HG03060 (cell line): ENCODE measurements around the gene PPP3CB.
A peak's percentile ranks its signal among the peaks of the same experiment; 100 is the strongest.

ENCODE experiments used
- ATAC-seq: cut with Tn5 transposase; IDR thresholded peaks from one replicate; pipeline ENCODE4 v1.9.1; 2021; ENCODE audit warnings: low read depth, moderate number of reproducible peaks; ENCODE audit not compliant: unreplicated experiment

Gene PPP3CB

GRCh38 chr10:73495884-73496674 is at the start of gene PPP3CB:
Gene PPP3CB, minus strand, starts transcription at chr10:73496024. Its CDS starts 135 bp downstream, at chr10:73495889.
- peak; percentile 30 for ATAC-seq

GRCh38 chr10:73545357-73545756 is 49.5 kb upstream of the PPP3CB start:
- ATAC-seq: no peak

- ATAC-seq: no peak
Measured at GRCh38 chr10:73537709-73538108, 41.9 kb upstream of the PPP3CB start.

GRCh38 chr10:73537288-73537687 is 41.5 kb upstream of the PPP3CB start:
- ATAC-seq: no peak

DNA sequence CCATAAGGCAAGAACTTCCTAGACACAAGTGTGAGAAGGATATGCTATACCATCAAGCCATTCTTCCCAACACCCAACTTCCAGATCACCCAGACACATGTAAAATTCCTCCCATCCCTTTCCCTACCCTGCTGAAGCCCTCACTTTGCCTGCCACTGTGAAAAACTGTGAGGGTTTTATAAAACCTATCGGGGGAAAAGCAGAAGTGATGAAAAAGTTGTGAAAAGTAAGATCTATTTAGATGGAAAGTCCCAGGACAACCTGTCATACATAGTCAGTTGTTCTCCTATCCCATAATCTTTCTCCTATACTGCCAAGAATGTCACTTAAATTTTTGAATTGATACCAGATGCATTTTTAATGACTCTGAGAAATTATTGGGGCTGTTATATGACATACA is 39.0 kb upstream of the PPP3CB start:
- no peak for ATAC-seq

GRCh38 chr10:73529089-73529832 is 33.4 kb upstream of the PPP3CB start:
- no peak for ATAC-seq

- ATAC-seq: no peak
Measured at GRCh38 chr10:73522263-73522662, 26.4 kb upstream of the PPP3CB start.

DNA sequence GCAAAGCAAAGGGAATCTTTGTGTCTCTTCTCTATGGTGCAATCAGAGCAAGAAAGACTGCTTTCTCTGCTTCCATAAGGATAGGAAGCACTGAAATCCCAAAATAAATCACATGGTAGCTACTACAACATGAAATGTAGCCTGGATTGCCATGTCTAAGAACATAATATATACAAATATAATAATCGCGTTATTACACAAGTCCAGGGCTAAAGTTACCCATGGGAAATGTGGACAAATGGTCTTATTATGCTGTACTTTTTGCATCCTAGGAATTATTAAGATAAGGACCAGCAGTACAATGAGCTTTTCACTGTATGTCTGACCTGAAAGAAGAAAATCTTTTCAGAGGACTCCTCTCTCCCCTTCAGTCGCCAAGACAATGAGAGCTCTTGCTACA is 23.5 kb upstream of the PPP3CB start:
- ATAC-seq: no peak

DNA sequence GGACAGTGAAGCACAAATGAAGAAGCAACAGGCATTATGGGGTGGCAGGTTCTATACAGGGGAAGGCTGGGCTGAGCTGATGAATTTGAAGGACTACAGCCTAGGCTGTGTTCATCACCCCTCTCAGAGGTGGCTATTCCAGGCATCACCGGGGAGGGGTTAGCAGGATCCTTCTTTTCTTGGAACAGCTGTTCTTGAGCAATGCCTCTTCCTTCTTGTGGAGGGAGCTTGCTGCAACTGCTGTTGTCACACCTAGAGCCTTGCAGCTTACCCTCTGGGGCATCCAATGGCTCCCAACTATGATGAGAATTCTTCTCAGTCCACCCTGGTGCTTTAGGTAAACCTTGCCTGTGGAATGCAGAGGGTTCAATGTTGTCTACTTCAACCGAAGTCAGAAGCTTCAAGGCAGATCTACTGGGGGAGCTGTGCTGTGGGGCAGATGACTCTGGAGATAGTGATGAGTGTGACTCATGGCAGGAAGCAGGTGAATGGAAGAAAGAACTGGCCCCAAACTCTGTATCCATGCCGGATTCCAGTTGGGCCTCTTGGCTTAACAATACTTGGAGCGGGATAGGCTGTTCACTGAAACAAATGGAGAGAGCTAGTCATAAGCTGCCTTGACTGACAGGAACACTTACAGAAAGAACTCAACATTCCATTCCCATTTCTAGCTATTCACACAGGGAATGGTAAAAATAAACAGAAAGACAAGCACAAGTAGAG is 21.5 kb upstream of the PPP3CB start:
- no peak for ATAC-seq

- ATAC-seq: no peak
Measured at GRCh38 chr10:73512207-73512743, 16.5 kb upstream of the PPP3CB start.

DNA sequence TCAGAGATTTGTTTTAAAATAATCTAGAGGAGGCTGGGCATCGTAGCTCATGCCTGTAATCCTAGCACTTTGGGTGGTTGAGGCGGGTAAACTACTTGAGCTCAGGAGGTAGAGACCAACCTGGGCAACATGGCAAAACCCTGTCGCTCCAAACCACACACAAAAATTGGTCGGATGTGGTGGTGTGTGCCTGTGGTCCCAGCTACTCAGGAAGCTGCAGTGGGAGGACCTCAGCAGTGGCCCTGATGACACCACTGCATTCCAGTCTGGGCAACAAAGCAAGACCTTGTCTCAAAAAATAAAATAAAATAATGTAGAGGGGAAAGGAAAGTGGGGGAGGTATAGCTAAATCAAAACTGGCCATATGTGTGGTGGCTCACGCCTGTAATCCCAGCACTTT is 13.9 kb upstream of the PPP3CB start:
- no peak for ATAC-seq

DNA sequence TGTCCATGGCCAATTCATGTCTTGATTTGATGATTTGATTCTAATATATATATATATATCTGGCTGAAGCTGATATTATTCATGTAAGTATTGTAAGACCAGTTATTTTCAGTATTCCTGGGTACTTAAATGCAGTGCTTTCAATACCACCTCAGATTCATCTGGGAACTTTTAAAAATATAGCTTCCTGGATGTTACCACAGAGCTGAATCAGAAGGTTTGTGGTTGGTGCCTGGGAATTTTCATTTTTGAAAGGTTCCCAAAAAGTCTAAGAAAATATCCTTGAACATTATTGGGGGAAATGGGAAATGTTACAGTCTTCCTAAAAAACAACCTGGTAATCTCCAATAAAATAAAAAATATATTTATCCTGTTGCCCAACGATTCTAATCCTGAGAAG is 10.7 kb upstream of the PPP3CB start:
- no peak for ATAC-seq

GRCh38 chr10:73506074-73506473 is 10.2 kb upstream of the PPP3CB start:
- no peak for ATAC-seq

DNA sequence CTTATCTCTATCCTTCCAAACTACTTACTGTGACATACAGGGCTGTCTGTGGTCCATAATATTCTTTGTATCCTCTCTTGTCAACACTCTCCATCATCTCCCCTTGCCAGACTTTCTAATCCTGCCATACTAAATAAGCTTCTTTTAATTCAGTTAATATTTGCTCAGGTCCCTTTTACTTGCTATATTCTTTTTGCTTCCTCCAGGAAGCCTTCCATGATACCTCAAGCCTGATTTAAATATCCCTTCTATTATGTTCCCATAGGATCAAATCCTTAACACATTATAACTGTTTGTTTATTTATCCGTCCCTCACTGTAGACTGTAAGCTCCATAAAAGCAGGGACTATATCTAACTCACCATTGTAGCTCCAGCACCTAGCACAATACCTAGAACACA is 7.2 kb upstream of the PPP3CB start:
- ATAC-seq: no peak

- ATAC-seq: no peak
Measured at GRCh38 chr10:73501651-73502050, 5.8 kb upstream of the PPP3CB start.

DNA sequence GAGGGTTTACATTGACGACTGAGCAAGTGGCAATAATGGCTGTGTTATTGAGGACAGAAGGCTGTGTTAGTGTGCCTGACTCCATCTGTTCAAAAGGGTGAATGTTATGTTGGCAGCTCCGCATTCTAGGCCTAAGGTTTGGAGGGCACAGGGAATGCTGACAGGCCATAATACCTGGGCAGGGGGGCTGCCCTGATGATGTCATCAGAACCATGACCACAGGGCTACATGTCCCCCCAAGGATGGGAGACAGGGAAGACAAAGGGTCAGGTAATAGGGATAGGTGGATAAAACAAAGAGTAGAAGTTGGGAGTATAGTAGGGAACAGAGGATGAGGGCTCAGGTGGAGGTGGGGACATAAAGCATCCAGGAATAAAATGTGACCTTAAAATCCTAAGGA is 1.8 kb upstream of the PPP3CB start:
- no peak for ATAC-seq

GRCh38 chr10:73495226-73495883 is 469 bp downstream of the PPP3CB start:
- ATAC-seq: peak; percentile 77

GRCh38 chr10:73494877-73495225 is 973 bp downstream of the PPP3CB start:
- ATAC-seq: no peak

GRCh38 chr10:73494213-73494612 is 1.6 kb downstream of the PPP3CB start:
- no peak for ATAC-seq

DNA sequence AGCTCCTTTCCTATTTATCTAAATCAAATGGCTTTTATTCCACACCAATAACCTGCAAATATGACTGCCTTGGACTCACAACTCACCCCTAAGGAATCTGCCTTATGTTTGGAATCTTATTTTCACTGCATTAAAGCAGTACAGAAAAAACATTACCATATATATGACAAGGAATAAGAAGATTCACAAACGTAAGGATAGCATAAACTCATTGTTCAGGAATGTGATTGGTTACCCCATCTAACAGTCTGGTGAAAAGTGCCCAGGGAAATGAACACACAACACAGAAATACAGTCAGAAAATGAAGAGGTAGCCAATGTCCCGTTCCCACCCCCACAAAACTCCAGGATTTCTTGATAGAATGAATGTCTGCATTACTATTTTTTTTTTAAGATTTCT is 2.0 kb downstream of the PPP3CB start:
- no peak for ATAC-seq

GRCh38 chr10:73486601-73487000 is 9.2 kb downstream of the PPP3CB start:
- no peak for ATAC-seq
